Endothelial cell (in vitro differentiated cells): ENCODE measurements around the gene NKAPD1. TPM values are rescaled to one million over a fixed set of nuclear protein-coding genes. Genes with fewer than 3 reads are reported as not detected.

ENCODE experiments used
- DNase-seq: peaks from one replicate; pipeline ENCODE4 v3.0.0; 2021; ENCODE audit warnings: low spot score
- H3K27ac Mint-ChIP-seq: one replicate; pipeline ENCODE4 v1.8.0; 2021; ENCODE audit warnings: mixed read lengths, inconsistent platforms; ENCODE audit not compliant: unreplicated experiment
- H3K27me3 Mint-ChIP-seq: one replicate; pipeline ENCODE4 v1.8.0; 2021; ENCODE audit warnings: mild to moderate bottlenecking, moderate library complexity, mixed read lengths, inconsistent platforms; ENCODE audit not compliant: unreplicated experiment
- H3K36me3 Mint-ChIP-seq: one replicate; pipeline ENCODE4 v1.8.0; 2021; ENCODE audit warnings: mild to moderate bottlenecking, low read depth, mixed read lengths, inconsistent platforms; ENCODE audit not compliant: unreplicated experiment
- H3K4me1 Mint-ChIP-seq: one replicate; pipeline ENCODE4 v1.8.0; 2021; ENCODE audit warnings: mild to moderate bottlenecking, mixed read lengths, inconsistent platforms; ENCODE audit not compliant: unreplicated experiment
- H3K4me3 Mint-ChIP-seq: one replicate; pipeline ENCODE4 v1.8.0; 2021; ENCODE audit warnings: mild to moderate bottlenecking, mixed read lengths, inconsistent platforms; ENCODE audit not compliant: unreplicated experiment
- H3K9me3 Mint-ChIP-seq: one replicate; pipeline ENCODE4 v1.8.0; 2021; ENCODE audit warnings: mixed read lengths, inconsistent platforms; ENCODE audit not compliant: unreplicated experiment
- total RNA-seq: library from RNA; stranded (reverse); fragmentation: NEBNext Ultra II Directional; extraction: Animal tissue kit (Norgen Biotek cat#: 25700); gene quantifications from one replicate; pipeline ENCODE4 v1.2.1, GENCODE V29; 2021; ENCODE audit not compliant: unreplicated experiment
- TF ChIP-seq, protein P1 (sequence below): fragments of 200-600 bp; sonication (generic); IDR thresholded peaks from one replicate; pipeline ENCODE4 v1.5.0; 2021; ENCODE audit warnings: antibody characterized with exemption; ENCODE audit not compliant: unreplicated experiment

The NKAPD1 gene
- total RNA-seq, 1 donor from 2014 or later = 21.8 TPM

DNA sequence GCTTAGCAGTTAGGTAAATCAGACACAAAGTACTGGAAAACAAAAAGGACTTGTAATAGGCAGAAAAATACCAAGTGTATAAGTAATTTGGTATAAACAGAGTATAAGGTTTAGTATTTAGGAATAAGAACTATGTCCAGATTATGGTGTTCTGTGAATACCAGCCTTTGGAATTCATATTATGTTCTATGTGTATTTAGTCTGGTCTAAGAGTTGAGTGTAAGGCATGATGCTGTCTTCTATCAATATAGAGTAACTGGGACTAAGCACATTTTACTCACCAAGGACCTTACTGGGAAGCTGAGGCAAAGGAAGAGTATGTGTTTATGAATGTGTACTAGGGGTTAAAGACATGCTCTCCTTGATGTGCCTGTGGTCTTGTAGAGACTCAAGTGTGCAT lies 22.1 kb downstream of the NKAPD1 start:
- peaks cover 3% of the 10 kb centered on the region for H3K27me3 Mint-ChIP-seq
- no peak for DNase-seq
- no peak overlapping the region for H3K27ac Mint-ChIP-seq
- no peaks in the 10 kb centered on the region for H3K9me3 Mint-ChIP-seq
- H3K4me3 Mint-ChIP-seq = no peak overlapping the region
- TF ChIP-seq, protein P1, sequence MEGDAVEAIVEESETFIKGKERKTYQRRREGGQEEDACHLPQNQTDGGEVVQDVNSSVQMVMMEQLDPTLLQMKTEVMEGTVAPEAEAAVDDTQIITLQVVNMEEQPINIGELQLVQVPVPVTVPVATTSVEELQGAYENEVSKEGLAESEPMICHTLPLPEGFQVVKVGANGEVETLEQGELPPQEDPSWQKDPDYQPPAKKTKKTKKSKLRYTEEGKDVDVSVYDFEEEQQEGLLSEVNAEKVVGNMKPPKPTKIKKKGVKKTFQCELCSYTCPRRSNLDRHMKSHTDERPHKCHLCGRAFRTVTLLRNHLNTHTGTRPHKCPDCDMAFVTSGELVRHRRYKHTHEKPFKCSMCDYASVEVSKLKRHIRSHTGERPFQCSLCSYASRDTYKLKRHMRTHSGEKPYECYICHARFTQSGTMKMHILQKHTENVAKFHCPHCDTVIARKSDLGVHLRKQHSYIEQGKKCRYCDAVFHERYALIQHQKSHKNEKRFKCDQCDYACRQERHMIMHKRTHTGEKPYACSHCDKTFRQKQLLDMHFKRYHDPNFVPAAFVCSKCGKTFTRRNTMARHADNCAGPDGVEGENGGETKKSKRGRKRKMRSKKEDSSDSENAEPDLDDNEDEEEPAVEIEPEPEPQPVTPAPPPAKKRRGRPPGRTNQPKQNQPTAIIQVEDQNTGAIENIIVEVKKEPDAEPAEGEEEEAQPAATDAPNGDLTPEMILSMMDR = no peak
- H3K36me3 Mint-ChIP-seq = peaks cover 7% of the 10 kb centered on the region
- no peaks in the 10 kb centered on the region for H3K4me1 Mint-ChIP-seq

DNA sequence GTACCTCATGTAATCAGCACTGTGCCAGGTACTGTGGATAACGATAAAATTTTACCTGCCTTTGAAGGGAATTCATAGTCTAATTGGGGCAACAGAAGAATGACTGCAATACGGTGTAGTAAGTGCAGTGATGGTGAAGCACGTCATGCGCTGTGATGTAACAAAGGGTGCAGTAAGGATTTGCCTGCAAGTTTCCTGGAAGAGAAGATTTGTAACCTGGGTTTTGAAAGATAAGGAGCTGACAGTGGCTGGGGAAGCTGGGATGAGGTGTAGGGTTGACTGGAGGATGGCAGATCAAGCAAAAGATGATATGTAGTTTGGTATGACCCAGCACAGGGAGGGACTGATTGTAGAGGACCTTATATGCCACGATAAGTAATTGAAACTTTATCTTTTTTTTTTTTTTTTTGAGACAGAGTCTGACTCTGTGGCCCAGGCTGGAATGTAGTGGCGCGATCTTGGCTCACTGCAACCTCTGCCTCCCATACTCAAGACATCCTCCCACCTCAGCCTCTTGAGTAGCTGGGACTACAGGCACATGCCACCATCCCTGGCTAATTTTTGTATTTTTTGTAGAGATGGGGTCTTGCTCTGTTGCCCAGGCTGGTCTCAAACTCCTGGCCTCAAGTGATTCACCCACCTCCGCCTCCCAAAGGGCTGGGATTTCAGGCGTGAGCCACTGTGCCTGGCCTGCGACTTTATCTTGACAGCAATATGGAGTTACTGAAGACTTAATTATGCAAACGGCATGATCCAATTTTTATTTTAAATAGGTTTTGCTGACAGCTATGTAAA lies 23.8 kb downstream of the NKAPD1 start:
- Mint-ChIP-seq H3K36me3 (peaks cover 3% of the 10 kb centered on the region), H3K27ac (no peak overlapping the region), H3K9me3 (no peaks in the 10 kb centered on the region), H3K27me3 (peaks cover 3% of the 10 kb centered on the region), H3K4me1 (no peaks in the 10 kb centered on the region), H3K4me3 (no peak overlapping the region)
- TF ChIP-seq, protein P1 = no peak
- no peak for DNase-seq

DNA sequence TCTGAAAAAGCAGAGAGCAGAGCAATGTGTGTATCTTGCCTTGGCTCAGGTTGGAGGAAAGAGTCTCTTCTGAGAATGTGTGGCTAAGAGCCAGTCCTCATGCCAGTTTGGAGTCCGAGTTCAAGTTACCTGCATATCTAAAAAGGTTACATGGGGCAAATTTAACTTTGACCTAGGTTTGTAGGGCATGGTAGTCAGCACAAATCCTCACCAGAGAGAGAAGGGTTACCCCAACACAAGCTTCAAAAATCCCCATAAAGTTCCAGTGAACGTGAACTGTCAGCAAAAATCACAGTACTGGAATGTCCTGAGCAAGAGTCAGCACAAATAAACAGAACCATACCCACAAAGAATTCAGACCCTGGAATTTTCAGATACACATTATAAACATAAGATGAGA lies 26.4 kb downstream of the NKAPD1 start:
- Mint-ChIP-seq H3K4me3 (no peak overlapping the region), H3K27ac (no peak overlapping the region), H3K27me3 (peaks cover 3% of the 10 kb centered on the region), H3K36me3 (peaks cover 3% of the 10 kb centered on the region), H3K4me1 (no peaks in the 10 kb centered on the region), H3K9me3 (no peaks in the 10 kb centered on the region)
- TF ChIP-seq, protein P1 = no peak
- no peak for DNase-seq

DNA sequence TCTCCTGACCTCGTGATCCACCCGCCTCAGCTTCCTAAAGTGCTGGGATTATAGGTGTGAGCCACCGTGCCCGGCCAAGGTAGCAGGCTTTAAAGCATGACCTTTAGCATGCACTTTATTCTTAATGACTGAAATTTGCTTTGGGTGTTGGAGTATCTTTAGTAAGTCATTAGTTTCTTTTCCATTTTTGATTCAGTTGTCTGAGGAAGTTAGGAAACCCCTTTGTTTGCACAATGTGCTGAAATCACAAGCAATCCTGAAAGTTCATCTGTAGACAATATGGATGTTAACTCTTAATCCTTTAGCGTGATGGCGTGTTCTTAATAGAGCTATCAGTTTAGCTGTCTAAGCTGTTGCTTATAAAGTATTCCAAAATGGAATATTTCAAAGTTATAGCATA lies 29.3 kb downstream of the NKAPD1 start:
- TF ChIP-seq, protein P1 = no peak
- Mint-ChIP-seq H3K9me3 (no peaks in the 10 kb centered on the region), H3K27ac (no peak overlapping the region), H3K36me3 (no peaks in the 10 kb centered on the region), H3K4me1 (no peaks in the 10 kb centered on the region), H3K27me3 (no peaks in the 10 kb centered on the region), H3K4me3 (no peak overlapping the region)
- no peak for DNase-seq

DNA sequence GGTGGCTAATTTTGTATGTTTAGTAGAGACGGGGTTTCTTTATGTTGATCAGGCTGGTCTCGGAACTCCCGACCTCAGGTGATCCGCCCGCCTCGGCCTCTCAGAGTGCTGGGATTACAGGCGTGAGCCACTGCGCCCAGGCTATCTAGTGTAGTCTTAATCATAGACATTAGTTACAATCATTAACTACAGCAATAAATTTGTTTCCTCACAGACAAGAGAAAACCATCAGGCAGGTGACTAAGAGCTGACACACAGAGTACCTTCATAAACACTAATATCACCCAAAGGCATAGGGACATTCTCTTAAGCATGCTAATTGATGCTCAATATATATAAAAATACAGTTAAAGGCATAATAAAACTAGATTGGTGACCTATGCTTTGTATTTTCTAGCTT lies 32.0 kb downstream of the NKAPD1 start:
- Mint-ChIP-seq H3K36me3 (no peaks in the 10 kb centered on the region), H3K4me3 (no peak overlapping the region), H3K27ac (no peak overlapping the region), H3K4me1 (no peaks in the 10 kb centered on the region), H3K9me3 (no peaks in the 10 kb centered on the region), H3K27me3 (no peaks in the 10 kb centered on the region)
- no peak for DNase-seq
- TF ChIP-seq, protein P1 = no peak
